NK-92 treated with Interleukin-12 subunit alpha and Interleukin-12 subunit beta, amount 100 ng/mL, for 24 hours (cell line): ENCODE results near the gene ZBED5.
A peak's percentile ranks its signal among the peaks of the same experiment; 100 is the strongest.

Source experiments
- DNase-seq: peaks from one replicate; lab custom pipeline; 2025; lab: John Stamatoyannopoulos, UW

ZBED5 gene

GRCh38 chr11:10878408-10879214 is 20.8 kb upstream of the ZBED5 start:
- no peak for DNase-seq

DNA sequence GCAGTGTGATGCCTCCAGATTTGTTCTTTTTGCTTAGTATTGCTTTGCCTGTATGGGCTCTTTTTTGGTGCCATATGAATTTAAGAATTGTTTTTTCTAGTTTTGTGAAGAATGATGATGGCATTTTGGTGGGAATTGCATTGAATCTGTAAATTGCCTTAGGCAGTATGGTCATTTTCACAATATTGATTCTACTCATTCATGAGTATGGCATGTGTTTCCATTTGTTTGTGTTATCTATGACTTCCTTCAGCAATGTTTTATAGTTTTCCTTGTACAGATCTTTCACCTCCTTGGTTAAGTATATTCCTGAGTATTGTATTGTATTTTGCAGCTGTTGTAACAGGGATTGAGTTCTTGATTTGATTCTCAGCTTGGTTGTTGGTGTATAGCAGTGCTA is 18.3 kb upstream of the ZBED5 start:
- DNase-seq = no peak

- DNase-seq = no peak
Measured at GRCh38 chr11:10875430-10876021, 17.7 kb upstream of the ZBED5 start.

DNA sequence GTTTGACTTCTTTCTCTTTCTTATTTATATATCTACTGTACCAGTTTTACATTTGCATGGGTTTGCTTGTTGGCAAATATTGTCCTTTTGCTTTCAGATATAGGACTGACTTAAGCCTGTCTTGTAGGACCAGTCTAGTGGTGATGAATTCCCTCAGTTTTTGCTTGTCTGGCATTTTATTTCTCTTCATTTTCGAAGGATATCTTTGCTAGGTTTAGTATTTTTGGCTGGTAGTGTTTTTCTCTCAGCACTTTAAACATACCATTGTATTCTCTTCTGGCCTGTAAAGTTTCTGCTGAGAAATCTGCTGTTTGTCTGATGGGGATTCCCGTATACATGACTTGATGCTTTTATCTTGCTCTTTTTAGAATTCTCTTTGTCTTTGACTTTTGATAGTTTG is 14.2 kb upstream of the ZBED5 start:
- DNase-seq = no peak

GRCh38 chr11:10868352-10868751 is 10.5 kb upstream of the ZBED5 start:
- DNase-seq = no peak

DNA sequence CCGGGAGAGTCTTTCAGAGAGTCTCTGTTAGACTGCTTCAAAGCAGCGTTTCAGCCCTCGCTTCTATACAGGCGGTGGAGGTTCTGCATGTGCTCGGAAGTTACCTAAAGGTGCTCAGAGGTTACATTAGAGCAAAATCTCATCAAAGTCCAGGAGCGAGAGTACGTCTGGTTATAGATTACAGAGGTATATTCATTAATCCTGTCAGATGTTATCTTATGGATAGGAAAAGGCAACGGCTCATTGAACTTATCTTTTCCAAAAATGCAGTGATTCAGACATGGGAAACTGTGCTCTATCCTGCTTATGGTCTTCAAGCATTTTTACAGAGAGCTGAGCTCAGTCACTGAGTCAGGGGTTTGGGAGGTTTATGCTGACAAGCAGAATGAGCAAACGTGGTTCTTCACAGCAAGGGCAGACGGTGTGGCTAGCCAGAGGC is 9.1 kb upstream of the ZBED5 start:
- DNase-seq = no peak

- DNase-seq = no peak
Measured at GRCh38 chr11:10865837-10866270, 8.0 kb upstream of the ZBED5 start.

GRCh38 chr11:10864688-10865087 is 6.8 kb upstream of the ZBED5 start:
- DNase-seq = no peak

GRCh38 chr11:10862446-10862845 is 4.6 kb upstream of the ZBED5 start:
- no peak for DNase-seq

DNA sequence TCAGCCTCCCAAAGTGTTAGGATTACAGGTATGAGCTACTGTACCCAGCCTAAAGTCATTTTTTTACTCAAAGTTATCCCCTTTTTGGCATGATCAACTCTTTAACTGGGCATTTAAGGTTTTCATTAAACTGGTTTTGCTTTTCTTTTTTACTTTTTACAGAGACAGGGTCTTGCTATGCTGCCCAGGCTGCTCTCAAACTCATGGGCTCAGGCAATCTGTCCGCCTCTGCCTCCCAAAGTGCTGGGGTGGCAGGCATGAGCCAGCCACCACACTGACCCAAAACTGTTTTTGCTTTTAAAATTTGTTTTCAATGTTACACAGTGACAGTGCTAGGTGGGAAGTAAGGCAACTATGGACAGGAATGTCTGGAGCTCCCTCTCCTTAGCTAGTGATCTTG is 3.9 kb upstream of the ZBED5 start:
- DNase-seq = no peak

DNA sequence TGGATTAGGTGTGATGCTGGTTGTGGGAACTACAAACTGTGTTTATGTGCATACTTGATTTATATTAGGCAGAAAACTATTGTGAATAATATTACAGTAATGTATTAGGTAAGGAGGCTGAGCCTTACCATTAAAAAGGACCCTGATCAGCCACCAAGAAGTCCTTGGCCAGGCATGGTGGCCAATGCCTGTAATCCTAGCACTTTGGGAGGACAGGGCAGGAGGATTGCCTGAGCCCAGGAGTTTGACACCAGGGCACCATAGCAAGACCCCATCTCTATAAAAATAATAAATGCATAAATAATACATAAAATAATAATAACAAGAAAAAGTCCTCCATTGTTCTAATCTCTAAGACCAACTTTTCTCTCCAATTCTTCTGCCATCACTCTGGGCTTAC is 3.2 kb upstream of the ZBED5 start:
- DNase-seq = no peak

GRCh38 chr11:10858439-10859325 is 829 bp upstream of the ZBED5 start:
- peak; percentile 50 for DNase-seq

DNA sequence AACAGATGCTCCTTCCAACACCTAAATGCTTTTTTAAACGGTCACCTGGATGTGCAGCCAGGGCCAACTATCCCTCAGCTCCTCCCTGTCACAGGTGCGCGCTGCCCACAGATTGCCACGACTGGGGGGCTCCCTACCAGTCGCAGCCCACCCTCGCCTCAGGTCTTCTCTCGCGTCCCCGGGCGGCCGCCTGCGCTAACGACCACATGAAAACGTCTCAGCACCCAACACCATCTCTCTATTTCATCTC is 469 bp downstream of the ZBED5 start:
- DNase-seq = no peak

DNA sequence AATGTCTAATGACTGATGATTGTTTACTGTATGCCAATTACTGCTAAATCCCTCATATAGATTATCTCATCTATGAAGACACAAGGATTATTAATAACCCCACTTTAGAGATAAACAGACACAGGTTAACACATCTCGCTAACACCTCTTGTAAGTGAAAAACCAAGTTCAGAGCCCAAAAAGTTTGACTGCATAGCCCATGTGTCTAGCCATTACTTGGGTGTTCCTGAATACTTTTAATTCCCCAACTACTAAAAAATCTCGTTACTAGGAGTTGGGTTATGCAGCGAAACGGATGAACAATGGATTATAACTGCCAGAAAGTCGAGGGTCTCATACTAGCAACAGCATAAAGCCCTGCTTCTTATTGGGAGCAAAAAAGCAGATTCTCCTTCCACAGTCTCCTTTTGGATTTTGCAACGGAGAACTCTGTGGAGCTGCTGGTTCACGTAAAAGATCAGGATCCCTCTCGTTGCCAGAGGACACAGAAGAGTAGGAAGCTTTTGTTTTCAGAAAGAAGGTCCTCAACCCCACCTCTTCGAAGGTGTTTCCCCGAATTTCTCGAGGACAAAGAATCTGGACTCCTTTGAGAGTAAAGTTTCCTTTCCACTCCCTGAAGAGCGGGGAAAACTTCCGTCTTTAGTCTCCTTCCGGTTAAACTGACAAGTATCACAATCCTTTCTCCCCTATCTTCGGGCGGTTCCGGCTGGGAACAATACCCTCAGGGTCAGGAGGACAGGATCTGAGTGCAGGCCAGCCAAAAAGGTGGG is 979 bp downstream of the ZBED5 start:
- DNase-seq = no peak

- no peak for DNase-seq
Measured at GRCh38 chr11:10855295-10855694, 2.6 kb downstream of the ZBED5 start.

DNA sequence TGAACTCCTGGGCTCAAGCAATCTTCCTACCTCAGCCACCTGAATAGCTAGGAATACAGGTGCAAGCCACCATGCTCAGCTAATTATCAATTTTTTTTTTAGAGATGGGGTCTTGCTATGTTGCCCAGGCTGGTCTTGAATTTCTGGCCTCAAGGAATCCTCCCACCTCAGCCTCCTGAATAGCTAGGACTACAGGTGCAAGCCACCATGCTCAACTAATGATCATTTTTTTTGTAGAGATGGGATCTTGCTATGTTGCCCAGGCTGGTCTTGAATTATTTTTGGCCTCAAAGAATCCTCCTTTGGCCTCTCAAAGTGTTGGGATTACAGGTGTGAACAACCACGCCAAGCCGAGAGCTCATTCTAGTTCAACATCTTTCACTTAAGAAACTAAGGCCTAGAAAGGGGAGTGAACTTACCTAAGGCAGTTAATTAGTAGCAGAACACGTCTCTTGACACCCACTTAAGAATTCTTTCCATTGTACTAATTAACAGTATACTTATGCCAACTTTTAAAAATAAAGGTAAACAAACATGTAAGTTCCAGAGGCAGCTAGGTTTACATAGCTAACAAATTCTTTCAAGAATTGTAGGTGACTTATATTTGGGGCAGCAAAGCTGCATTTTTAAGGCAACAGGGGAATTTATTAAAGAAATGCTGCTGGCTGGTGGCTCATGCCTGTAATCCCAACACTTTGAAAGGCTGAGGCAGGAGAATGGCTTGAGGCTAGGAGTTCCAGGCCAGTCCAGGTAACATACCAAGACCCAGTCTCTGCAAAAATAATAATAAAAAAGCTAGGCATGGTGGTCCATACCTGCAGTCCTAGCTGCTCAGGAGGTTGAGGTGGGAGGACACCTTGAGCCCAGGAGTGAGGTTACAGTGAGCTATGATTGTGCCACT is 9.6 kb downstream of the ZBED5 start:
- DNase-seq = no peak

DNA sequence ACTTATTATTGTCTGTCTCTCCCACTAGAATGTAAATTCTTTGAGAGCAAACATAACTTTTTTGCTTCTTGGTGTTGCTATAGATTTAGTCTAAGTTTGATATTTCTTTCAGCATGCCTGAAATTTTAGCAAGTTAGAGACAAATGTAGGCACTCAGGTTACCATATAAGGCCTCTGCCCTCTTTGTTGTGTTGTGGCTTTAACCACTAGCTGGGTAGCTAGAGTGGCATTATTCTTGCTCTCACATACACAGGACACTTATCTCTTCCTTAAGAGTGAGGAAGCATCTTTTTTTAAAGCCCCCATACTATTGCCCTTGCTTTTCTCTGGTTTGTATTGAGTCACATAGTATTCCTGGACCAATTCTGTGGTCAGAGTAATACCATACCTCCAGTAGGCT is 11.2 kb downstream of the ZBED5 start:
- DNase-seq = no peak

DNA sequence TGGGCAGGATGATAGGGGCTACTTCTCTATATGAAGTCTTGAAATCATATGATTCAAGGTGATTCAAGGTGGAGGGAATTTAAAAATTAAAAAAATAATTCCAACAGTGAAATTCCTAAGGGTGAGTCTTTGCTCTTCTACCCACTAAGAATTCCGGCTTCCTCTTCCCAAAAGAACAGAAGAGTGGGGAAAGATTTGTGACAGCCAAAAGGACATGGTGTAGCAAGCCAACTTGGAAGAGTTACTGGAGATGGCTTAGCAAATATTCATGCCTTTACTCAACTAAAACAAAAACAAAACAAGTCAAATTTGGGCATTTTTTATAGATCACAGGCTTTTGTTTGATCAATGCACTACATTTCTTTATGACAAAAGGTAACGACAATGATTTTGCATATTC is 12.3 kb downstream of the ZBED5 start:
- DNase-seq = no peak

DNA sequence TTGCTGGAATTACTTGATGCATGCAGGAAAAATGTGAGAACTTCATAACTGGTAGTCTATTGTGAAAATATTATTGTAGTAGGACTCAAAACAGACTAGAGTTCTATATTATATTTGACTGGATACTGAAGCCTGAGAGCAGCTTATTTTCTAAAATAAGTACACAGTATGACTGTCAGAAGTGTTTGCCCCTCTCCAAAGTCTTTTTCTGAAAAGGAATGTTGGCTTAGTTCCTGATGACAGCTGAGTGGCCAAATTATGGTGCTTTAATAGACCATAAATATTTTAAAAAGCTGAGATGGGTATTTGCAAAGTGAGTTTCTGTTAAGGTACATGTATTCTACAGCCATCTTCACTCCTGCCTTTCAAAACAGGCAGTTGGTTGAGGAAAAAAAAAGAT is 13.1 kb downstream of the ZBED5 start:
- no peak for DNase-seq

DNA sequence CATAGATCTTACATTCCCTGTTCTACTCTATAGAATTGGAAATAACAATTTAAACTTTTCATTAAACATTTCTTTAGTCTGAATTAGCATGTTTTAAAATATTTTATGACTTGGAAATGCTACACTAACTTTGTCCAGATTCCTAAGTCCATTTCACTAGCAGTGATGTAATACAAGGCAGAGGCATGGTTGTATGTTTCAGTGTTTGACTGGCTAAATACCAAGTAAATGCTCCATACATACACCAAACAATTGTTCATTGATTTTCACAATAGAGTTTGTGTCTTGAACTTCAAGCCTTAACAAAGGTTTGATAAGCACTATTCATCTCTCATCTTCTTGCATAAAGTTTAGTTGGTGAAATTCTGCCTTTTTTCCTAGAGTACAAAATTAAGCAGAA is 13.5 kb downstream of the ZBED5 start:
- no peak for DNase-seq

DNA sequence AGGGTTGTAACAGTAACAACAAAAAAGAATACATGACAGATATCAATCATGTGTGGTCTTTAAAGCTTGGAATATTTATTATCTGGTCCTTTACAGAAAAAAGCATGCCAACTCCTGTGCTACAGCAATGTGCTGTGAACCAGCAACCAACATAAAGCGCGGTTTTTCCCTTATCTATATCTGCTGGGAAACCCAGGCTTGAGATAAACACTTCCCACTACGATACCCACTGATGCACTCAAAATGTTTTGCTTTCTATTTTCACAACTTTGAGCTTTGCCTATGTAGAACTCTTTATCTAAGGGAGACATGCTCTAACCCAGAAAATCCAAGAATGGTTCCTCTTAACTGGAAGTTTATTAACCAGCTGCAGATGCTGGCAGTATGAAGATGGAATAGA is 19.0 kb downstream of the ZBED5 start:
- no peak for DNase-seq
